Mesenteric fat pad (tissue), 1 donor: ENCODE measurements around the gene SPATS1. TPM values are rescaled to one million over a fixed set of nuclear protein-coding genes. Genes with fewer than 3 reads are reported as not detected.
A peak's percentile ranks its signal among the peaks of the same experiment; 100 is the strongest.
"Not testable (repeated sequence)": the region's sequence is repeated elsewhere in the genome, so short reads cannot be mapped to it uniquely, and the experiment has no call there.

Experiments
- DNase-seq: peaks from one replicate; pipeline ENCODE4 v3.0.0-alpha.2; 2020; ENCODE audit warnings: low spot score
- total RNA-seq: library from RNA; stranded (reverse); fragmentation: NEBNext Ultra II Directional; extraction: Animal tissue kit (Norgen Biotek cat#: 25700); gene quantifications from one replicate; pipeline ENCODE4 v1.2.1, GENCODE V29; 2021
- donor health status: DM: yes; HTN: yes; CAD: no.

SPATS1 gene
- total RNA-seq, 1 donor from 2014 or later: not detected

DNA sequence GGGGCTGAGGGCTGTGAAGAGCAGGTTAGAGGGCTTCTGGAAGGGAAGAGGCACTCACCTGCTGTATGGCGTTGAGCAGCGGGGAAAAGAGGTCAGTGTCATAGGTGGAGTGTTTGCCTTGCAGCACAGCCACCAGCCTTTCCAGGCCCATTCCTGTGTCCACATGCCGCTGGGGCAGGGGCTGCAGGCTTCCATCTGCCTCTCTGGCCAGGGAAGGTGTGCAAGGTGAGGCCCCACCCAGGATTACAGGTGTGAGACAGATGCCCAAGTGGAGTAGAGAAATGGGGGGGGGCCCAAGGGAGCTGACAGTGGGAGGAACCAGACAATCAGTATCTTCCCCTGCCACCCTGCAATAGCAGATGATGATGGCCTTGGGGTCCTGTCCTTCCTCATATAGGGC, 32.2 kb upstream of the SPATS1 start:
- peak; percentile 77 for DNase-seq

DNA sequence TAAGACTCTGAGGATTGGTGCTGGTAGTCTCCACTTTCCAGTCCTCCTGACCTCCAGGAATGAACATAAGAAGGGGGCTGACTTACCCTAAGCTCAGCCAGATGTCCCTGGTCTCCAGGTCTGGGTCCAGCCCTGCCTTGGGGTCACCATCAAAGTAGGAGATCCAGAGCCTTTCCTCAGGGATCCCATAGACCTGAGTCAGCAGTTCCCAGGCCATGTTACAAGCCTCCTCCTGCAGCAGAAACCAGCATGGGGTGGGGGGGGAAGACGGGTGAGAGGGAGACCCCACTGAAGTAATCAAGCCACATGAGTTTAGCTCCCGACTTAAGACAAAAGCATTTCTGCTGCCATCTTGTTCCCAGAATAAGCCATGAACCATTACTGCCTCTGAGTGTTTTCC, 31.1 kb upstream of the SPATS1 start:
- DNase-seq: peak; percentile 37

DNA sequence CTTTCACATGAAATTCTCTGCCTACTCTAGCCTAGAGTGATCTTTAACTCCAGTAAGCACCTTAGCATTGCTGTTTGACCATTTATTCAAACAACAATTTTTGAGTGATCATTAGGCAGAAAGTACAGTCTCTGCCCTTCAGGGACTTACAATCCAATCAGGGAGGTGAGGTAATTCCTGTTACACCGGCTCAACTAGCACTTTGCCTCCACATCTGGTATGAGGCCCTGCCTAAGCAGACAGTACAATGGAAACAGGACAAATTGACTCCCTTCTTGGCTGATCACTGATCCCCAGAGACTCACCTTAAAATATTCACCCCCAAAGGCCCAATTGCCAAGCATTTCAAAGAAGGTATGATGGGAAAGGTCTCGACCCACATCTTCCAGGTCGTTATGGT, 30.7 kb upstream of the SPATS1 start:
- DNase-seq: no peak

DNA sequence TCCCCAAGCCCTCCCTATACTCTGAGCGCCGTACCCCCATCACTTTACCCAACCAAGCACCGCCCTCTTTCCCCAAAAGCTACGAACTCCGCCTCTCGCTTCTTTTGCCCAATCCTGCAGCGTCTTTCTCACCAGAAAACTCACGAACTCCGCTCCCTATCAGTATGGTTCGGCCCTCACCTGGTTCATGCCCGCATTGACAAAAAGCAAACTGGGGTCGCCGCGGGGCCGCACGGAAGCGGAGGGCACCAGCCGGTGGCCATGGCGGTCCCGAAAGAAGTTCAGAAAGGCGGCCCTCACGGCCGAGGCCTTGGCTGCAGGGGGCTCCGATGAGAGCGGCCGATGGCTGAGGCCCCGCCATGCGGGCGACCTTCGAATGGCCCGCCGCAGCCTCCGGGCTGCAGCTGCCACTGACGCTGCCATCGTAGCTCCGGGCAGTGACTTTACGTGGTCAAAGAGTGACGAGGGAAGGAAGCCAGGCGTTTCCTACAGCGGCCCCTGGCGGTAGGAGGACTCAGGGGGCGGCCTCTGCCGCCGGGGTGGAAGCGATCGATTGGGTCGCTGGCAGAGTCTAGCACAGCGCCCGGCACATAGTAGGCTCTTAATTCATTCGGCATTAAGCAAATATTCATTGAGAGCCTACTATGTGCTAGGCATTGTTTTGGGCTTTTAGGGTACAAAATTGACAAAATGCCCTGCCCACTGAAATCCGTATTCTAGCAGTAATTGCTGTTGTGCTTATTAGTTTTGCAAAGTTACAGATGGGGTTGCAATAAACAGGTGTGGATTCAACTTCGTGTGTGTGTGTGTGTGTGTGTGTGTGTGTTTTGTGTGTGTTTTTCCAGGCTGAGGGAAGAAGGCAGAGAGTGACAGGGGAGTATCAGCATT, 29.3 kb upstream of the SPATS1 start, which contains the start of gene AARS2:
Gene AARS2, minus strand, starts transcription at position 447 of the 888 bp plus-strand sequence. Its CDS starts 24 bp downstream, at position 423.
- DNase-seq: peak; percentile 94

DNA sequence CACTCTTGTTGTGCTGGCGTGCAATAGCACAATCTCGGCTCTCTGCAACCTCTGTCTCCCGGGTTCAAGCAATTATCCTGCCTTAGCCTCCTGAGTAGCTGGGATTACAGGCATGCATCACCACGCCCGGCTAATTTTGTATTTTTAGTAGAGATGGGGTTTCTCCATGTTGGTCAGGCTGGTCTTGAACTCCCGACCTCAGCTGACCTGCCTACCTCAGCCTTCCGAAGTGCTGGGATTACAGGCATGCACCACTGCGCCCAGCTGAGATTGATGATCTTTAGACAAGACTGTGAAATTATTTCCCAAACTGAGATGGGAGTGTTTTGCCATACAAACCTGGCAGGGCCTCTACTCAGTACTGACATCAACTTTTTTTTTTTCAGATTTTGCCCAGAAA, 27.8 kb upstream of the SPATS1 start:
- DNase-seq: peak; percentile 69

DNA sequence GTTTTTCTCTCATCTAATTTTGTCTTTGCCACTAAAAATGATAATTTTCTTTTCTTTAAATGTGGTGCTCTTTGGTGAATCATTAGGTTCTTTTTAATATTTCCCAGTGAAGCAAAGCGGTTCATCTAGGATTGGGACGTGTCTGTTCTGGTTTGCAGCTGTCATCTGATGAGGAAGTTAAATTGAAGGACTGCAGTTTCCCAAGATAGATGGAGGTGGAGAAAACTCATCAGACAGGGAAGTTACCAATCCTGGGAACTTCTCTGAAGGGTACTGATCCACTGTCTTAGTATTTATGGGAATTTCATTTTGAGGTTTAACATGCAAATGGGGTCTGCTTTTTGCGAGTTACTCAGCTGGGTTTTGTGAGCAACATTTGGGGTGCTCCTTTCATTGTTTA, 26.9 kb upstream of the SPATS1 start:
- no peak for DNase-seq

DNA sequence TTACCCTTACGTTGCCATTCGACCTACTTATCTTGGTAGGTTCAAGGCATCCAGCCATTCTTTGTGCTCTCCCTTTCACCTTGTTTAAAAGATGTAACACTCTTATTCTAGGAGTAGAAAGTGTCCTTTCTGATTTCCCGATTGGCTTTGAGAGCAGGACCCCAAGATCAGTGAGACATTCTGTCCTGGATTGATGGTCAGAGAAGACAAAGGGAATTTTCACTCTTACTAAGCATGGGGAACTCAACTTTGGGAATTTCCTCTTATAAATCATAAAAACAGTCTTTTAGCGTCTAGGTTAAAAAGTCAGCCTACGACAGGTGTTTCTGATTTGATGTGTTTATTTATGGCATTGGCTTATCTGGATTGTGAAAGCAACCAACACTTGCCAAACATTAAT, 26.5 kb upstream of the SPATS1 start:
- no peak for DNase-seq

DNA sequence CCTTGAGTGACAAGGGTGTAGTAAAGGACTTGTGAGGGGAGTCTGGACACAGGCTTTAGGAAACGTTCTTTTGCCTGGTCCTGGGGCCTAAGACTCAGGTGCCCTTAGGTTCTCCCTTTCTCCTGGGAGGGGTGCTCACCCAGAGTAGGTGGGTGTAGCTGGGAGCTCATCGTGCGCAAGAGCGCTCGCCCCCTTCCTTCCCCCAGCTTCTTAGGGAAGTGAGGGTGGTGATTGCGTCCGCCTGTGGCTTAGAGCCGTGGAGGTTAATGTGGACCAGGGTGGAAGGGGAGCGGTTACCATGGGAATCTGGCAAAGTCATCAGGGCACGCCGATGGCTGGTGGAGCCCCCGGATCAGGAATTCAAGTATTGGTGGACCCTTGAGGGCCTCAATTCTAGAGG, 26.0 kb upstream of the SPATS1 start:
- peak; percentile 59 for DNase-seq

DNA sequence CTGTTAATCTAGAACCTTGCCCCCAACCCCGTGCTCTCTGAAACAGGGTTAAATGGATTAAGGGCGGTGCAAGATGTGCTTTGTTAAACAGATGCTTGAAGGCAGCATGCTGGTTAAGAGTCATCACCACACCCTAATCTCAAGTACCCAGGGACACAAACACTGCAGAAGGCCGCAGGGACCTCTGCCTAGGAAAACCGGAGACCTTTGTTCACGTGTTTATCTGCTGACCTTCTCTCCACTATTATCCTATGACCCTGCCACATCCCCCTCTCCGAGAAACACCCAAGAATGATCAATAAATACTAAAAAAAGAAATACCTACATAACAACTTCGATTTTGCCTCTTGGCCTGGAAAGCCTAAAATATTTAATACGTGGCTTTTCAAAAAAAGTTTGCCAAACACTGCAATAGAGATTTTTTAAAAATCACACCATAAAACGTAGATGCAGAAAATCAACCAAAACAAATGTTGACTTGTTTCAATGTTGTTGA, 25.3 kb upstream of the SPATS1 start:
- peak; percentile 2 for DNase-seq

DNA sequence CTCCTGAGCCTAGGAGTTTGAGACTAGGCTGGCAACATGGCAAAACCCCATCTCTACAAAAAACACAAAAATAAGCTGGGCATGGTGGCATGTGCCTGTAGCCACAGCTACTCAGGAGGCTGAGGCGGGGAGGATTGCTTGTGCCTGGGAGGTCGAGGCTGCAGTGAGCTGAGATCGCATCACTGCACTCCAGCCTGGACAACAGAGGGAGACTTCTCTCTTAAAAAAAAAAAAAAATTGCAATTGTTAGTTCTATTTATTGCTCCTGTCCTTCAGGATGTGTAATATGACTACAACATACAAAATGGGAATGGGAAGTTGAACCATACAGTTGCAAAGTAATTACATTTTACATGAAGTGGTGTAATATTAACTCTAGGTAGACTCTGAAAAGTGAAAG, 21.2 kb upstream of the SPATS1 start:
- peak; percentile 49 for DNase-seq

DNA sequence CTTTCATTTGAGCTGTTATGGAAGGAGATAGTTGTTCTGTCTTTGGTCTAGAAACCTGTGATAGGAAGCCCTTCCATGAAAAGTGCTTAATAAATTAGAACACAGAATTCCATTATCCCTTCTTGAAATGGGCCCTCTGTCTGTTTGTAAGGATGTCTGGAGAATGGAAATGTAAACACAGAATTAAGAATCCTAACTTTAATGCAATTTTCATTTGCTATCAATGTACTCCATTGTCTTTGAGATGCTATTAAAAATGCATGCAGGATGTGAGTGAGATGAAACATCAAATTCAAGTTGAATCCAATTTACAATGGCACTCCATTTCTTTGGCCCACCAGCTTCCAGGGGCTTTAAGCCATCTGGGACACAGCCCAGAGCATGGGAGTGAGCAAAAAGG, 15.4 kb upstream of the SPATS1 start:
- DNase-seq: no peak

DNA sequence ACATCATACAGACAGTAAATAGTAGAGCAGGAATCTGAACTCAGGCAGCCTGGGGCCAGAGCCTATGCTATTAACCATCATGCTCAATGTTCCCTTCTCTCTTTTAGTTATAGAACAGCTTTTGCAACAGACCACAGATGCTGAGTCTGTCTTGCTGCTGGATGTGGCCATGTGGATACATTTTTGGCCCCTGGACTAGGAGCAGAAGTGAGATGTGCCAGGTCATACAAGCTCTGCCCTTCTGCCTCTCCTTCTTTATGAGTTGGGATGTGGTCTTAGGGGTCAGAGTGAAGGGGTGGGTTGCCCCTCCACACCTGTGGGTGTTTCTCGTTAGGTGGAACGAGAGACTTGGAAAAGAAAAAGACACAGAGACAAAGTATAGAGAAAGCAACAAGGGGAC, 14.7 kb upstream of the SPATS1 start:
- peak; percentile 57 for DNase-seq

DNA sequence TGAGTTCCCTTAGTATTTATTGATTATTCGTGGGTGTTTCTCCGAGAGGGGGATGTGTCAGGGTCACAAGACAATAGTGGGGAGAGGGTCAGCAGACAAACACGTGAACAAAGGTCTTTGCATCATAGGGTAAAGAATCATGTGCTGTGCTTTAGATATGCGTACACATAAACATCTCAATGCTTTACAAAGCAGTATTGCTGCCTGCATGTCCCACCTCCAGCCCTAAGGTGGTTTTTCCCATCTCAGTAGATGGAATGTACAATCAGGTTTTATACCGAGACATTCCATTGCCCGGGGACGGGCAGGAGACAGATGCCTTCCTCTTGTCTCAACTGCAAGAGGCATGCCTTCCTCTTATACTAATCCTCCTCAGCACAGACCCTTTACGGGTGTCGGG, 14.2 kb upstream of the SPATS1 start:
- not testable (repeated sequence) for DNase-seq

DNA sequence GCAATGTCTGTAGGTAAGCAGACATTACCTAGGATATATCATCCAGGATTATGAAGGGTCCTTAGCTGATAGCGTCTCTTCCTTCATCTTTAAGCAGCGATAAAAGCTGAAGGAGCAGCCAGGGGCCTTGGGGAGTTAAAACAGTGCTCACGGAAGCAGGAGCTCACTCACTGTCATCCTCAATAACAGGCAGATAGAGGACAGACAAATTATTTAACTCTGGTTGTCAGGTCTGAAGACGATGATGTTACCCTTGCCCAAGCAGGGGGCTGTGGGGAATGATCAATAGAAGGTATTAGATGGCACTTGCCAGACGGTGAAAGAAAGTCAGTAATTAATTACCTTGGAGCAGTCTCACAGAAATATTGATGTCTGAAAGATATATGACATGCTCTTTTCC, 12.6 kb upstream of the SPATS1 start:
- no peak for DNase-seq

DNA sequence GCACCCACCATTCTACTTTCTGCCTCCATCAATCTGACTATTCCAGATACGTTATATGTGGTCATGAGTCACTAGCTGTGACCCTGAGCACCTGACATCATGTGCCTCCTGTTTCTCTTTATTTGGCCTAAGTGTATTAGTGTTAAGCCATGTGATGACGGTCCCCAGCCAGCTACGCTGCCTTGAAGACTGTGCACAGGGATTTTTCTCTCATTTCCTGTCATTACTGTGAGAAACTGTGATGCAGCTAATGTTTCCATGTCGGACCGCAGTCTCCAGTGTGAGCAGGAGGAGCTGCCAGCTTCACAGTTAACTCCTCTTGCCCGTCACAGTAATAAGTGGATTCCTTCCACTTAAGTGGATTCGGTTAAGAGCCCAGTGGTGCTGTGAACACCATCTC, 9.9 kb upstream of the SPATS1 start:
- DNase-seq: no peak

DNA sequence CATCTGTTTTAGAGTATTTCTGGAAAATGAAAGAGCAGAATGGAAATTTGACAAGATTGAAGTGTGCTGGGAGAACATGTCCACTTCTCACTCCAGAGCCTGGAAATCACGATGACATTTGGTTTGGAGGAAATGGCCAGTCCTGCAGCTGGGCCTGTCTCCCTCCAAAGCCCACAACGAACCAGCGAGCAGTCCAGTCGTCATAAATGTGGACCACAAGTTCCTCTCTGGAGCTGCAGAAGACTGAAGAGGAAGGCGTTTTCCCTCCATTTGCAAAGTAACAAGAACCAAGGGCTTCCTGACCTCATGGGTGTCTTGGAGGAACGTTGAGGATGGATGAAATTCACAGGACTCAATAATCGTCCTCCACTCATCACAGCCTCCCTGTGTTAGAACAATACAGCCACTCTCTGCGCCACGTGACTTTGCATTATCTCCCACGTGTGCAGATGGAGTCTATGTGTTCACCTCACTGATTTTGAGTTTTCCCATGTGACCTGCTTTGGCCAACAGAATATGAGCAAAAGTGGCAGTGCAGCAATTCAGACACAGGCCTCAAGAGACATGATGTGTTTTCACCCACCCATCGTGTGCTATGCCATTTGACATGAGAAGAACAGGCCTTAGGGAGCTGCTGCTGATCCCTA, 9.1 kb upstream of the SPATS1 start:
- DNase-seq: no peak

DNA sequence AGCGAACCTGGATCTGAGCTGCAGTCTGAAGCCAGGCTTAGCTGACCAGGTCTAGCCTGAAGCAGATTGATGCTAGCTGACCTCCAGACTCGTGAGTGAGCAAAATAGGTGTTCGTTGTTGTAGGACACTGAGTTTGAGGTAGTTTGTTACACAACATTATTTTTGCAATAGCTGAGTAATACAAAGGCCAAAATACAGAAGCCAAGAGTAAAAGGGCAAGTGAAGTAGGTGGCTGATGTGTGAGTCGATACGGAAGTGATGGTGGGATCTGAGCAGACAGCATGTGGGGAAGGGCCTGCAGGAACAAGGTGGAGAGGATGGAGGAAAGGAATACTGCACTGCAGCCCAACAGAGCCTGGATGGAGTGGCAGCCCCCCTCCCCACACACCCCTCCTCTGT, 8.5 kb upstream of the SPATS1 start:
- DNase-seq: no peak

DNA sequence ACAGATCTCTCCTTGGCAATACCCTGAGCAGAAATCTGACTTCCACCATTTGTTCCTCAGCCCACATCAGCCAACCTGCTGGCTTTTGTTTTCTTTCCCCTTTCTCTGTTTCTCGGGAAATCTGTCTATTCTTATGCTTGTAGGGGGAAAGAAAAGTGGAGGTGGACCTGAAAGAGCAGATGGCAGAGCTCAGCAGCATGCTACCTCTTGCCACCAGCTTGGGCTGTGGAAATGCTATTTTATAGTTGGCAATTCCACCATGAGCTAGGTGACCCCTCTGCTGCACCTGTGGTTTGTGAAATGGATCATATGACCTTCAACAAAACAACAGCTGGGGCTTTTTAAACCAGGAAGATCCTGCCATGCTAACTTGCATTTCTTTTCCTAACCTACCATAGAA, 6.8 kb upstream of the SPATS1 start:
- DNase-seq: no peak

DNA sequence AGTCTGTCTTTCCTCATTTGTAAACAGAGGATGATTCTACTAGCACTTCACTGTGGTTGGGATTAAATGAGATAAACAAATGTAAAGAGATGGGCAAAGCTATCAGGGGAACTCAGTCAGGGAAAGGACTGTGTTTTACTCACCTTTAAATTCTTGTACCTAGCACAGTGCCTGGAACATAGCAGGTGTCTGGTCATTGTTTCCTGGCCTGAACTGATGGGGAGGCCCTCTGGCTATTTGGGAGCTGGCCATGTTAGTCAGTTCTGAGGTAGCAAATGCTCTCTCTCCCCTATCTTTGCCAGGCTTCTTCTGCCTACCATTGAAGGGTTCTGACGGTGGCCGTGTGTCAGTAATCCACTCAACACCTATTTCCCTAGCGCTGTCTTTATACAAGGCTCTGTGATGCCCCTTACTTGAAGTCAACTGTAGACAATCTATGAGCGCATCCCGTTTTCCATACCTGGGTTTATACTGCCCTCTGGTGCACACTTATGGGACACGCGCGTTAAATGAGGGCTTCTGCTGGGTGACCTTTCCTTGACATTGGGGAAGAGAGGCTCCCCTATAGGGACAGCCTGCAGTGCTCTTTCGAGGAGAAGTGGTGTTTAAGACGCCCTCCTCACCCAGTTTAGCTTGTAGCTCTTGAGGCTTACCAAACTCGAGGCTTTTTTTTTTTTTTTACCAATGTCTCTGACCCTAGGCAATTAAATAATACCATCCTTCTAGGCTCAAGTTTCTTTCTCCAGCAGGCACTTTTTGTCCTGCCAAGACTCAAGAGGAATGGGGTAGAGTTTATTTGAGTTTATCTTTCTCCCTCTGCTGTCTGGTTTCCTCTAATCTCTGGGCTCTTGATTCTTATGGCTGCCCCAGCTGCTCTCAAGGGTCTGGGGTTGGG, 4.0 kb upstream of the SPATS1 start:
- no peak for DNase-seq

DNA sequence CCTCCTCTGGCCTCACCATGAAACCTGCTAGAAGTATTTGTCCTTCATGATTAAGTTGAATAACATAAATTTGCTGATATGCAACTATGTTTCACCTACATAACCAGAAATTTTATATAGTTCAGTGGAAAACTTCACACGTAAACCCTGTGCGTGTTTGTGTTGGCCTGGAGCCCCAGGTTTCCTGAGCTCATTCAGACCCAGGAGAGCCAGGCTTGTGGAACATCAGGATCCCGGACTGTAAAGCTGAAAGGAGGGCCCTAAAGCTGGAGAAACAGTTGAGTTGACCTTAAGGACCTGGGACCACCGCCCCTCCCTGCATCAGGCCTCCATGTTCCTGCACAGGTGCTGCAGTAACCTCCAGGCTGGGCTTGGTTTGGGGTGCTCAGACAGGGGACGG, 3.1 kb upstream of the SPATS1 start:
- no peak for DNase-seq
